HTERT RPE-1 (cell line): ENCODE measurements around the gene FOXR1.

Experiments used
- in situ Hi-C: fragments of 300-500 bp; cut with MboI; formaldehyde crosslinking; loops from 4 replicates; pipeline ENCODE4 v1.14.3; 2020; ENCODE audit warnings: low sequenced_read_pairs

The FOXR1 gene

DNA sequence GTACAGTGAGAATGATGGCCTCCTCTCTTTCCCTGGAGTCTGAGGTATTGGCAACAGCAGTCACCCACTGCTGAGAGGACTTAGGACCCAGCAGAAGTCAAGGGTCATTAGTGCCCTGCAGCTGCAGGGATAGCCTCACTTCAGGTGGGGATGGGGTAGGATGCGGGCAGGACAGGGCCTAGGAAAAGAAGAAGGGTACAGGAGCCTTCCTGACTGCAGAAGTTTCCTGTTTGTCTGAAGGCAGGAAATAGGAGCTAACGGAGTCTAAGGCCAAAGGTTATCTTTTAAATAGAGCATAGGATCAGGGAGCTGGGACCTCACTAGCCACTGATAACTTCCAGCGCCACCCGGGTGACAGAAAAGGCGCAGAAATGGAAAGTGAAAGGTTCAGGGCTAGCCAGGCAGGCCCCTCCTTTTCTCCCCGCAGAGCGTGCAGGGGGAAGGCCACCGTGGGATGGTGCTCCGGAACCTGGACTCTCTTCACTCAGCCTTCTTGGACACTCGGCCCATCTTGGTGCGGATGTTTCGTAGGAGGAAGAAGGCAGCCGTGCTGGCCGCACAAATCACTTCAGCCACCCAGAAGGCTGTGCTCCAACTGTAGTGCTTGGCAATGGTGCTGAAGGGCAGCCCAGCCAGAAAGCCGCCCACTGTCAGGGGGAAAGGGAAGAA, 53.0 kb downstream of the FOXR1 start:
- in situ Hi-C loops = no loop called here

DNA sequence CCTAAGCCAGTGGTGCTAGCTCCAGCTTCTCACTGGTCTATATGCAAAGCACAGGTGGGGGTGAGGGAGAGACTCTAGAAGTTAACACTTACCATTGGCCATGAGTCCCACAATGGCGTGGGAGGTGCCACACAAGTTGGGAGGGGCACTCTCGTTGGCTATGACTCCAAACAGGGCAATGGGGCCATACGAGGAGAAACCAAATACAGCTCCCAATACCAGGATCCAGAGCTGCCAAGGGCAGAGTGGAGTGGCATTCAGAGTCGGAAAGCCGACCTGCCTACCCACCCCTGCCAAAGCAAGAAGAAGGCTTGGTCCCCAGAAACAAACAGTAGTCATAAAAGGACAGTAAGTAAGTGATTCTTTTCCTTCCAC, 53.5 kb downstream of the FOXR1 start:
- in situ Hi-C loops = no loop called here

DNA sequence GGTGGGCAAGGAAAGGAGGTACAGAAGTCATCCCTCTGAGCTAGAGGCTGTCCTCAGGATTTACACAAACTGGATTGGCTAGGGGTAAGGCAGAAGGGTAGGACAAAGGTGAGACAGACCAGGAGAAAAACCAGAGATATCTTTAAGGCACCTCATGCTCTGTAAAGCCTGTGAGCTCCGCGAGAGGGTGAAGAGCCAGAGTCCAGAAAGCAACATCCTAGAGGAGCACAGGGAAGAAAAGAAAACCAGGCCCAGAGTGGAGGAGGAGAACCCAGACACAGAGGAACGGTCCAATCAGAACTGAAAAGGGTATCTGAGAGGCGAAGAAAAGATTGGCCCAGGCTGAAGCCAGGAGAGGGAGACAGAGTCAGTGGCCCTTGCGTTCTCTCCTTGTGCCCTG, 54.0 kb downstream of the FOXR1 start:
- in situ Hi-C loops = no loop called here

DNA sequence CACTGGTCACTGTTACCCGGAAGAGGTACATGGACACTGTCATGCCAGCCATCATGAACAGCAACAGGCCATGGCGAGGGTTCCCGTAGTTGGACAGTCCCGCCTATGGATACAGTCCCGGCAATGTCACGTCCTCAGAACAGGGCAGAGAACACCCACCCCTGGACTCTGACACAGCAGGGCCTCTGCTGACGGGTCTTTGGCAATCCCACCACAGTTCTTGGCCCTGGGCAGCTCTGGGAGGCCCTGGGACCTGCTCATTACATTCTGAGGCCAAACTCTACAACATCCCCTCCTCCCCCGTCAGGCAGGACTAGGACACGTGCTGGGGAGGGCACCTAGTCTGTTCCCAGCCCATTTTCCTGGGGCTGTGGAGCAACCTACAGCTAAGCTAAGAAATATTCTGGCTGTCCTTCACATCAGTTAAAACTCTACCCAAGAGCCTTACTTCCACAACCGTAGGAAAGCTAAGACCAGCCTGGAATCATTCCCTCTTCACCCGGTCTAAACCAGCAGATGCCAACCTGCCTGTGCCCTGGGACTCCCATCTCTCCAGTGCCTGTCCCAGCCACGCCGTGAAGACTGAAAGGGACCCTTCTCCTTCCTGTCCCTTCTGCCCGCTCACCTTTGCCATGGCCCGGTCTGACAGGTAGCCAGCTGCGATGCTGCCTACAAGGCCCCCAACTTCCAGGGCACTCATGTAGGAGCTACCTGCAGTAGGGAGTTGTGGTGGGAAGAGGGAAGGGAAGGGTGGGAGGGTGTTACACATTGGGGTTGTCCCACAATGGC, 54.6 kb downstream of the FOXR1 start:
- in situ Hi-C loops = no loop called here

DNA sequence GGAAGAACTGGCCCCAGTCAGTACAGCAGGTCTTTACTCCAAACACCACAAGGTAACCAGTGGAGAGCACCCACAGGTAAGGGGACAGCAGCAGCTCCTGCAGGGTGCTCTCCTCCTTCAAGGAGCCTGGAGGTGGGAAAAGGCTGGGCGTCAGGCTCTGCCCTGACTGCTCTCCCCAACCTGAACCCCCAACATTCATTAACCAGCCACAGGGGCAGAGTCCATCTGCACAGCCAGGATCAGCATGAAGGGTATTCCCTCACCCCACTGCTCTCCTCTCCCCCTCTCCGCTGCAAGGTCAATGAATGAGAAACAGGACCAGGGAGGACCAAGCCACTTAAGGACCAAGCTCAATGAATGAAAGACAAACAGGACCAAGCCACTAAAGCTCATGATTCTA, 55.4 kb downstream of the FOXR1 start:
- in situ Hi-C loops = no loop called here

DNA sequence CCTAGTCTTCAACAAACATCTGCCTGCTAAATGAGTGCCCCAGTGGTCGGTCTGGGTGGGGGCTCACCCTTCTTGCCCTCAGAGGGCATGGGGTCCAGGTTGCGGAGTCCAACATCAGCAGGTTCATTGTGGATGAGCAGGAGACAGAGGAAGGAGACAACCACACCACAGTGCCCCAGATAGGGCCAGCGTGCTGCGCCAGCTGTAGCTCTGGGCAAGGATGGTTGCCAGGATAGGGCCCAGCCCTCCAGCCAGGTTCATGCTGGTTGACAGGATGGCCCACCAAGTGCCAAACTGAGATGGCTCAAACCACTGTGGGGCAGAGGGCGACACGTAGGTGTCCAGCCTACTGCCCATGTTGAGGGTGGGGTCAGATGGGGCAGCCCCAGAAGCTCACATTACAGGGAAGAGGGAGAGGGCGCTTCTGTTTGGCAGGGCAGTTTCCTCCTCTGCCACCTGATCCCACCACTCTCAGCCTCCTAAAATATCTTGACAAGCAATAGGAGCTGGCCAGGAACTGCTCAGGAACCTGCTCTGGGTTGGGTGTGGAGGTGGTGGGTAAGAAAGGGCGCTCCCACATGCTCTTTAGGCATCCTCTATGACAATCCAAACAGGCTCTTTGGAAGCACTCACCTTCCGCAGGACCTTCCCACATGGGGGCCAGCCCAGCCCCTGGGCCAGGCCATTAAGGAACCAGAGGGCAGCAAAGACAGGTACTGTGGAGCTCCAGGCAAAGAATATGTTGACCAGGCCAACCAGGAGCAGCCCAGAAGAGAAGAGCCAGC, 56.2 kb downstream of the FOXR1 start:
- in situ Hi-C loops = no loop called here

DNA sequence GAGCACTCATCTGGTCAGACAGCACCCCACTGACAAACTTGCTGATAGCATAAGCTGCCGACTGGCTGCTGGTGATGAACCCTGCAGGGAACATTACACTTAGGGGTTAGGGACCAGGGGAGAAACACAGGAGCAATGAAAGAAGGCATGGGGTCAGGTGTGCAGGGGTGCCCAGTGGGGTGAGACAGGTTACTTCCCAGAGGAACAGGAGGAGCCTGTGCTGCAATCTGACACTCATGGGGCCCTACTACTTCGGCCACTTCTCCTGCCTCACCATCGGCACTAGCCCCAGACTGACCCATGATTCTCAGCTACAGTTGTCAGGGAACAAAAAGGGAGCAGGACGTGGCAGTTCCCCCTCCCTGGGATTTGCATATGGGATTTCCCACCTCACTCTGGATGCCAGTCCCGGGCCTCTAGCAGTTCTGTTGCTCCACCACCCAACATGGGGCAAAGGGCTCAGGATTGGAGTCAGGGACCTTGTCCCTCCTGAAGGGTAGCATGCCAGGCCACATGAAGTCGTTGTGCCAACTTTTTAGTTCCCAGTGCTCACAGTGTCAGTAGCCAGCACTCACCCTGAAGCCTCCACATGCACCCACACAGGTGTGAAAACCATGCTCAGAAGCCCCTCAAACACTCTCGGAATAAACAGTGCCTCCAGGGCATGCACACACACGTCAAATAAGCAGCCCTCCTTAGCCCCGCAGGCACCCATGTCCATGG, 56.9 kb downstream of the FOXR1 start:
- in situ Hi-C loops = no loop called here

DNA sequence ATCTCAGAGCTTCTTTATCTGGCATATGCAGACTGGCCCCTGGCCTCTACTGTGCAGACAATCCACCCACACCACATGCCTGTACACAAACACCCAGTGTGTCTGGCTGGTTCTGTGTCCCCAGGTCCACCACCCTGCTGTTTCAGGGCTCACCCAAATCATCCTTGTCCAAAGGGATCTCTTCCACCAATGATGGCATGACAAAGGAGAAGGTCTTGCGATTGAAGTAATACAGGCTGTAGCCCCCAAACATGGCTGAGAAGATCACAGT, 57.4 kb downstream of the FOXR1 start:
- in situ Hi-C loops = no loop called here

DNA sequence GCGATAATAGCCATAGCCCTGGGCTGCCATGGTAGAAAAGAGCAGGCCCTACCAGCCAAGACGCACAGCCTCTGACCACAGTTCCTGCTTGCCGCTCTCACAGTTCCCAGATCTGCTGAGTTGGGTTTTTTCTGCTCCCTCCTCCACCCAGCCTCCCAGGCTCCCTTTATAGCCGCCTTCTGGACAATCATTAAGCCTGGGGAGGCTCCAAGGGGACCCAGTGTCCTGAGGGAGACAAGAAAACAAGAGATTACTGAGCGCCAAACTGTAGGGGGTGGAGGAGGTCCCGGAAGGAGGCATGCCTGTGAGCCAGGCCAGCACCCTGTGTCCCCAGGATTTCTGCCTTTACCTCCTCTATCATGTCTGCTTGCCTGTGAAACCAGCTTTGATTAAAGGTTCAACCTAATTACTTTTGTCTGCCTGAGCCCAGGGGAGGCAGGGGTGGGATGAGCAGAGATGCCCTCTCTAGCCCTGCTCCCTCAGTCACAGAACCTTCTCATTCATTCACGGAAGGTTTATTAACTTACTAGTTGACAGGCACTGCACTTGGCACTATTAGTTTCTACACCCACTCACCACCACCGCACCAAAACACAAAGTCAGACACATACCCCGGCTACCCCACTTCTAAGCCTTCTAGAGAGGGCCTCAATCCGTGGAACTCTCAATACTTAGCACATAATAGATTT, 57.9 kb downstream of the FOXR1 start:
- in situ Hi-C loops = no loop called here

DNA sequence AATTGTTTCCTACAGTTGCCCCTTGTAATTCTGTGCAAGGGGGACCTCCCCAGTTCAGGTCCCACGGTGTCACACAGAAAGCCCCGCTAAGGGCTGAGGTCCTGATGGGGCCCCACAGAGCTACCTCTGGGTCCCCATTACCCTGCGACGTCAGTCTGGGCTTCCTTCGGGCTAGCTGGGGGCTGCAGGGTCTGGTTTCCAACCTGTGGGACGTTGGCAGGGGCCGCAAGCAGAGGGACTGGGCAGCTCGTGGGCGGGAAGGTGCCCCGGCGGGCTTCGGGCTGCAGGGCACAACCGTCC, 58.4 kb downstream of the FOXR1 start:
- in situ Hi-C loops = no loop called here

DNA sequence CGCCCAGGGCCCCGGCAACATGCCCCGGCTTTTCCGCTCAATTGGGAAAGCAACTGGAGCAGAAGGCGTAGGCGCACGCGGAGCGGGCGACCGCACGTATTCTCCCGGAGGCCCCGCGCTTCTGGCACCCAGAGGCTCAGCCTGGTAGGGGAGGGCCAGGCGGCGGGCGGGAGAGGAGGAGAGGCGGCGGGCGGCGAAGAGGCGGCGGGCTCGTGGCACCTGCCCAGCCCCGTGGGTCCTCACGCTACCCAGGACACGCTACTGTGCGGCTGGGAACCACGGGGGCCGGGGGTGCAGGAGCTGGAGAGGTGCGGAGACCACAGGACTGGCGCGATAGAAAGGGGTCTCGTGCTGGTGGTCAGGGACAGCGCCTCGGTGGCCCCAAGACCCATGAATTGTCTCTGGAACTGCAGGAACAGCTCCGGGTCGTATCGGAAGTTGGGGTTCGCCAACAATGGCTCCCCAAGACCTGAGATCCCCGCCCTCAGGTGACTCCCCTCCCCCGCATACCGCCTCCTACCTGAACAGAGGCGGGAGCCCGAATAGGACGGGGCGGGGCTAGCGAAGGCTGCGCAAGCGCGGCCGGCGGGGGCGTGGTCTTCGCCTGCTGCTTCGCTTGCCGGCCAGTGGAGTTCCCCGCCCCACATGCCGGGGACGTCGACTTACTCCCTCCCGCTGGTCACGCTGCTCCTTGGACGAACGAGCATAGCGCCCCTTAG, 58.9 kb downstream of the FOXR1 start, which contains the start of gene SLC37A4:
TSS of gene SLC37A4 (minus strand) at position 549 of the 719 bp plus-strand sequence.
- in situ Hi-C loops = no loop called here
